K562 (cell line): ENCODE measurements around the gene DTNBP1. TPM values are rescaled to one million over a fixed set of nuclear protein-coding genes. Genes with fewer than 3 reads are reported as not detected.
"Not testable (repeated sequence)": the region's sequence is repeated elsewhere in the genome, so short reads cannot be mapped to it uniquely, and the experiment has no call there.

Source experiments
- ATAC-seq: fragments of 200-7000 bp; cut with Tn5 transposase; 3 replicates; pipeline ENCODE4 v1.9.1; 2020; ENCODE audit warnings: moderate library complexity
- BruUV-seq: library from RNA; stranded (reverse); fragments of 400-500 nt; replicated peaks from 2 replicates; lab custom pipeline; 2021; lab: Mats Ljungman, UMichigan
- CTCF ChIA-PET: fragments of 300-600 bp; formaldehyde crosslinking; extraction: SDS; loops from one replicate; lab custom pipeline; 2021; ENCODE audit warnings: low intra/inter-chr PET ratio; lab: Yijun Ruan, JAX
- POLR2A ChIA-PET: fragments of 300-600, 350-650 bp; sonication (Branson Sonifier 250); formaldehyde crosslinking; extraction: SDS; loops from one replicate; lab custom pipeline; 2021; ENCODE audit warnings: antibody characterized with exemption, inconsistent platforms; lab: Yijun Ruan, JAX
- DNase-seq, 4 experiments: peaks; one replicate each; pipeline versions ENCODE4 v3.0.0 to v3.0.0-alpha.2; 2011 to 2018; ENCODE audit warnings: low spot score in 3 of 4, mixed read lengths in 3 of 4; ENCODE audit errors: extremely low read depth in 1 of 4
- FAIRE-seq: peaks from 2 replicates; lab custom pipeline; 2011; peaks lifted over from hg19 to GRCh38; lab: Jason Lieb, UNC
- H2AFZ ChIP-seq: 2 replicates; pipeline ENCODE4 v1.6.0; 2011; ENCODE audit warnings: low read depth, low read length, control low read depth, inconsistent platforms
- H3K27ac ChIP-seq: fragments of 200-600 bp; 3 replicates; pipeline ENCODE4 v1.8.0; 2011; ENCODE audit warnings: low read depth, mild to moderate bottlenecking, control low read depth, inconsistent platforms, low read length, moderate library complexity, mixed read lengths; ENCODE audit errors: extremely low read depth
- H3K27me3 ChIP-seq, 2 experiments: fragments of 300-600 bp in 1 of 2; 2 replicates in 1 of 2; 3 replicates in 1 of 2; pipeline versions ENCODE4 v1.6.0 to v1.8.0; 2011; ENCODE audit warnings: inconsistent platforms in 2 of 2, low read length in 2 of 2, mild to moderate bottlenecking in 1 of 2, mixed read lengths in 1 of 2, moderate library complexity in 1 of 2; ENCODE audit not compliant: control insufficient read depth in 2 of 2, insufficient read depth in 2 of 2
- H3K36me3 ChIP-seq: fragments of 300-600 bp; 3 replicates; pipeline ENCODE4 v1.8.0; 2011; ENCODE audit warnings: mild to moderate bottlenecking, low read length, inconsistent platforms; ENCODE audit not compliant: control insufficient read depth, insufficient read depth
- H3K4me1 ChIP-seq, 2 experiments: fragments of 200-600 bp in 1 of 2; replicated peaks in 1 of 2; 2 replicates in 1 of 2; 3 replicates in 1 of 2; pipeline versions ENCODE4 v1.5.1 to v1.8.0; 2011; ENCODE audit warnings: inconsistent platforms in 2 of 2, low read length in 2 of 2, mild to moderate bottlenecking in 1 of 2, mixed read lengths in 1 of 2, moderate library complexity in 1 of 2; ENCODE audit not compliant: control insufficient read depth in 2 of 2, insufficient read depth in 2 of 2
- H3K4me2 ChIP-seq: 2 replicates; pipeline ENCODE4 v1.6.1; 2011; ENCODE audit warnings: low read length, control low read depth, inconsistent platforms, mixed read lengths; ENCODE audit not compliant: insufficient read depth
- H3K4me3 ChIP-seq: fragments of 200-600 bp; sonication (generic), shearing (Covaris generic); 2 replicates; pipeline ENCODE4 v1.5.1; 2016; ENCODE audit warnings: control low read depth, inconsistent platforms
- H3K79me2 ChIP-seq: fragments of 200-600 bp; 3 replicates; pipeline ENCODE4 v1.8.0; 2011; ENCODE audit warnings: low read length, inconsistent platforms; ENCODE audit not compliant: control insufficient read depth, insufficient read depth
- H3K9ac ChIP-seq, 2 experiments: 2 replicates each; pipeline versions ENCODE4 v1.6.0 to v1.6.1; 2011; ENCODE audit warnings: low read depth in 2 of 2, low read length in 2 of 2, control low read depth in 1 of 2, inconsistent platforms in 1 of 2, mild to moderate bottlenecking in 1 of 2, mixed read lengths in 1 of 2; ENCODE audit not compliant: insufficient read depth in 1 of 2
- H3K9me1 ChIP-seq: one replicate; pipeline ENCODE4 v1.6.0; 2011; ENCODE audit warnings: inconsistent platforms, mild to moderate bottlenecking, low read length, moderate library complexity; ENCODE audit not compliant: control insufficient read depth, insufficient read depth
- H3K9me3 ChIP-seq: replicated peaks from 2 replicates; pipeline ENCODE4 v1.5.1; 2011; ENCODE audit warnings: low read depth, low read length, inconsistent platforms; ENCODE audit not compliant: control insufficient read depth, insufficient read depth
- H4K20me1 ChIP-seq: replicated peaks from 2 replicates; pipeline ENCODE4 v1.6.1; 2011; ENCODE audit warnings: low read length, inconsistent platforms, mixed read lengths; ENCODE audit not compliant: control insufficient read depth, insufficient read depth
- CBFA2T3 ChIP-seq: fragments of 450-650 bp; IDR thresholded peaks from 2 replicates; pipeline ENCODE4 v1.6.1; 2017
- FOSL1 ChIP-seq: fragments of 200-800 bp; sonication (Bioruptor generic); conservative IDR thresholded peaks from 2 replicates; pipeline ENCODE4 v1.6.1; 2016; ENCODE audit warnings: missing genetic modification characterization, missing compliant biosample characterization
- KDM1A ChIP-seq, 2 experiments: fragments of 450-650 bp; IDR thresholded peaks; 2 replicates each; pipeline ENCODE4 v1.6.1; 2016; ENCODE audit warnings: mild to moderate bottlenecking in 2 of 2
- MIER1 ChIP-seq: fragments of 450-650 bp; IDR thresholded peaks from 2 replicates; pipeline ENCODE4 v1.6.1; 2016; ENCODE audit warnings: antibody characterized with exemption, mild to moderate bottlenecking, low read depth
- PRPF4 ChIP-seq: fragments of 200-400 bp; formaldehyde crosslinking; IDR thresholded peaks from one replicate; pipeline ENCODE4 v1.6.1; 2017; ENCODE audit warnings: low read length, low read depth, mild to moderate bottlenecking; ENCODE audit not compliant: insufficient read depth, poor library complexity, severe bottlenecking
- ZNF695 ChIP-seq: fragments of 450-650 bp; formaldehyde crosslinking; IDR thresholded peaks from 2 replicates; pipeline ENCODE4 v1.4.0; 2020; ENCODE audit warnings: mild to moderate bottlenecking, moderate library complexity
- WGBS: fragments of 100-300 bp; shearing (Covaris generic); methylation state at CpG from one replicate; pipeline ENCODE4 v1.1.6; 2016; ENCODE audit warnings: low coverage, mixed read lengths; ENCODE audit not compliant: insufficient coverage; ENCODE audit errors: missing lambda C conversion rate; 5-methylcytosine and 5-hydroxymethylcytosine counted together
- in situ Hi-C: fragments of 300-500 bp; cut with MboI; formaldehyde crosslinking; loops from 4 replicates; pipeline ENCODE4 v1.15.0; 2018; ENCODE audit warnings: inconsistent platforms, mixed read lengths
- intact Hi-C: fragments of 100-400 bp; cut with micrococcal nuclease; formaldehyde crosslinking; loops from 2 replicates; pipeline ENCODE4 v1.14.2; 2022
- polyA plus RNA-seq, 8 experiments: library from polyadenylated mRNA; depleted of rRNA in 4 of 8; stranded (reverse) in 5 of 8; unstranded in 3 of 8; fragments of >200 nt; fragmentation: Nextera tagmentation in 2 of 8; fragmentation: Illumina TruSeq in 1 of 8; extraction: Ambion mirVana in 2 of 8; extraction: Trizol in 1 of 8; gene quantifications; 2 replicates each; pipeline versions ENCODE4 v1.2.1 to v1.2.3, GENCODE V29; 2011 to 2014; ENCODE audit warnings: inconsistent platforms in 1 of 8, missing spikeins in 1 of 8
- total RNA-seq, 7 experiments: library from RNA; depleted of rRNA in 6 of 7; stranded (reverse); fragments of >200 nt in 6 of 7; fragmentation: Illumina TruSeq in 2 of 7; extraction: Trizol in 2 of 7; gene quantifications; 2 replicates each; pipeline versions ENCODE4 v1.2.1 to v1.2.3, GENCODE V29; 2011 to 2021; ENCODE audit warnings: low replicate concordance in 1 of 7
- TF ChIP-seq, protein P1 (sequence below): fragments of 250-450 bp; sonication (Bioruptor Pico); IDR thresholded peaks from 2 replicates; pipeline ENCODE4 v1.4.0; 2020; ENCODE audit warnings: mild to moderate bottlenecking, moderate library complexity

The DTNBP1 gene
- total and polyA plus RNA-seq, 9 of the 15 experiments (the other 6 are each of a cell fraction or from before 2014, with no cell fraction given), result 16.7 to 54.5 (median 21.4) TPM

DNA sequence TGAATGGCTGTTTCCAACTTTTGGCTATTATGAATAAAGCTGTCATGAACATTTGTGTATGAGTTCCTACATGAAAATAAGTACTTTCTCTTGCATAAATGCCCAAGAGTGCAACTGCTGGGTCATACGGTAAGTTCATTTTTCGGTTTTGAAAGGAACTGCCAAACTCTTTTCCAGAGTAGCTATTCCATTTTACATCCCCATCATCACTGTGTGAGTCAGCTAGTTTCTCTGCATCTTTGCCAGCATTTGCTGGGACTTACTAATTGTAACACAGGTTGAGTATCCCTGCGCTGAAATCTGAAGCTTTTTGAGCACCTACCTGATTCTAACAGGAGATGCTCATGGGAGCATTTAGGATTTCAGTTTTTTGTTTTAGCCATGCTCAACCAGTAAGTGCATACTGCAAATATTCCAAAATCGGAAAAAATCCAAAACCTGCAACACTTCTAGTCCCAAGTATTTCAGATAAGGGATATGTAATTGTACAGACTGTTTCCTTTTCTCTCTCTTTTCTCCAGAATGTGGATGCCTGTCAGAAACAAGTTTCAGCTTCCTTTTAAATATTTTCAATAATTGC lies 118.4 kb downstream of the DTNBP1 start:
- H2AFZ ChIP-seq, result no peak overlapping the region
- H3K9me3 ChIP-seq, result no peaks in the 10 kb centered on the region
- H3K4me3 ChIP-seq, result no peak overlapping the region
- intact Hi-C loops, result no loop called here
- H3K4me1 ChIP-seq, result no peaks in the 10 kb centered on the region
- ATAC-seq (no peak), FAIRE-seq (no peak), DNase-seq (no peak)
- POLR2A ChIA-PET, result interaction anchor here (0.6 to 3.2 kb wide), 3 partner anchors 10 to 586 kb away, joined by 3 to 12 read pairs (median 4); no protein-coding TSS in a partner anchor
- in situ Hi-C loops, result no loop called here
- H3K9ac ChIP-seq, result no peak overlapping the region
- CTCF ChIA-PET, result no interaction called here
- TF ChIP-seq FOSL1 (no peak), MIER1 (no peak), CBFA2T3 (no peak), ZNF695 (CRISPR knock-in tag) (no peak), KDM1A (IDR thresholded peaks at IDR 0.05) (no peak), PRPF4 (no peak)
- TF ChIP-seq, protein P1, sequence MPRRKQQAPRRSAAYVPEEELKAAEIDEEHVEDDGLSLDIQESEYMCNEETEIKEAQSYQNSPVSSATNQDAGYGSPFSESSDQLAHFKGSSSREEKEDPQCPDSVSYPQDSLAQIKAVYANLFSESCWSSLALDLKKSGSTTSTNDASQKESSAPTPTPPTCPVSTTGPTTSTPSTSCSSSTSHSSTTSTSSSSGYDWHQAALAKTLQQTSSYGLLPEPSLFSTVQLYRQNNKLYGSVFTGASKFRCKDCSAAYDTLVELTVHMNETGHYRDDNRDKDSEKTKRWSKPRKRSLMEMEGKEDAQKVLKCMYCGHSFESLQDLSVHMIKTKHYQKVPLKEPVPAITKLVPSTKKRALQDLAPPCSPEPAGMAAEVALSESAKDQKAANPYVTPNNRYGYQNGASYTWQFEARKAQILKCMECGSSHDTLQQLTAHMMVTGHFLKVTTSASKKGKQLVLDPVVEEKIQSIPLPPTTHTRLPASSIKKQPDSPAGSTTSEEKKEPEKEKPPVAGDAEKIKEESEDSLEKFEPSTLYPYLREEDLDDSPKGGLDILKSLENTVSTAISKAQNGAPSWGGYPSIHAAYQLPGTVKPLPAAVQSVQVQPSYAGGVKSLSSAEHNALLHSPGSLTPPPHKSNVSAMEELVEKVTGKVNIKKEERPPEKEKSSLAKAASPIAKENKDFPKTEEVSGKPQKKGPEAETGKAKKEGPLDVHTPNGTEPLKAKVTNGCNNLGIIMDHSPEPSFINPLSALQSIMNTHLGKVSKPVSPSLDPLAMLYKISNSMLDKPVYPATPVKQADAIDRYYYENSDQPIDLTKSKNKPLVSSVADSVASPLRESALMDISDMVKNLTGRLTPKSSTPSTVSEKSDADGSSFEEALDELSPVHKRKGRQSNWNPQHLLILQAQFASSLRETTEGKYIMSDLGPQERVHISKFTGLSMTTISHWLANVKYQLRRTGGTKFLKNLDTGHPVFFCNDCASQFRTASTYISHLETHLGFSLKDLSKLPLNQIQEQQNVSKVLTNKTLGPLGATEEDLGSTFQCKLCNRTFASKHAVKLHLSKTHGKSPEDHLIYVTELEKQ, result no peak
- no peaks in the 10 kb centered on the region for H3K36me3 ChIP-seq
- H3K27ac ChIP-seq, result no peak overlapping the region
- no peak overlapping the region for H3K4me2 ChIP-seq
- no peaks in the 10 kb centered on the region for H3K79me2 ChIP-seq
- 88% methylated on average over 4 of the region's 4 CpGs for WGBS
- H3K27me3 ChIP-seq, result no peaks in the 10 kb centered on the region
- H3K9me1 ChIP-seq, result no peaks in the 10 kb centered on the region
- H4K20me1 ChIP-seq, result no peaks in the 10 kb centered on the region
- BruUV-seq, result no TSS peak

DNA sequence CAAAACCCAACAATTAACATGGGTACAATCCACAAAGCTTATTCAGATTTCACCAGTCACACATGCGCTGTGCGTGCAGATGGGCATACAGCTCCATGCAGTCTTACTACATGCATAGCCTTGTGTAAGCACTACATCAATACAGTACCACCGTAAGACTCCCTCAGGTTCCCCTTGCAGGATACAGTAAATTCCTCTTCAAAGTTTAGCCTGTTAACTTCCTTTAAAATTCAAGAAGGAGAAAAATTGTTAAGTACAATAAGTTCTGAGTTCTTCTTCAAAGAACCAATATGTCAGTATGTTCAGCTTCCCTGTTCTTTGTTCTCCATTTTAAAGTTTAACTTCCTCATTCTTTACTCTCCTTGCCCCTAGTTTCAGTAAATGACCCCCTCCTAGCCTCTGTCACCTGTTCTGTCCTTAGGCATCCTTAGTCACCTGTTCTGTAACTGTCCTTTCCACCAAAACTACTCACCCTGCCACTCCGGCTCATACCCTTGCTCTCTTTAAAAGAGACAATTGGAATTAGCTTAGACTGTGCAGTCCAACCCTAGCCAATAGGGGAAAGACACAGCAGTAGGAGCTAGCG lies 119.4 kb downstream of the DTNBP1 start:
- H2AFZ ChIP-seq, intact Hi-C loops, H3K9me1 ChIP-seq, H3K4me1 ChIP-seq, H4K20me1 ChIP-seq, H3K4me2 ChIP-seq, FAIRE-seq, H3K9me3 ChIP-seq, CTCF ChIA-PET, H3K27me3 ChIP-seq, H3K36me3 ChIP-seq, H3K9ac ChIP-seq, H3K4me3 ChIP-seq, DNase-seq, in situ Hi-C loops, BruUV-seq, H3K79me2 ChIP-seq, H3K27ac ChIP-seq, ATAC-seq: not testable (repeated sequence)
- POLR2A ChIA-PET, result interaction anchor here (0.6 to 3.2 kb wide), 4 partner anchors 9 to 39 kb away, joined by 3 to 12 read pairs (median 3); no protein-coding TSS in a partner anchor
- 95% methylated on average over 5 of the region's 5 CpGs for WGBS
